Duodenal mucosa (tissue), 2 donors: Measurements from ENCODE around the gene CHCHD1.
A peak's percentile ranks its signal among the peaks of the same experiment; 100 is the strongest.
"Not testable (repeated sequence)": the region's sequence is repeated elsewhere in the genome, so short reads cannot be mapped to it uniquely, and the experiment has no call there.

Experiments used
- H3K27ac ChIP-seq: one replicate; pipeline ENCODE4 v1.7.0; 2013; ENCODE audit warnings: low read depth, low read length
- H3K27me3 ChIP-seq, 2 donors: one replicate each; pipeline ENCODE4 v1.7.0; 2013; ENCODE audit warnings: low read length in 2 of 2, control low read depth in 1 of 2; ENCODE audit not compliant: insufficient read depth in 2 of 2, control insufficient read depth in 1 of 2
- H3K36me3 ChIP-seq, 2 donors: one replicate each; pipeline ENCODE4 v1.7.0; 2013; ENCODE audit warnings: low read length in 2 of 2, control low read depth in 1 of 2; ENCODE audit not compliant: insufficient read depth in 2 of 2, control insufficient read depth in 1 of 2
- H3K4me1 ChIP-seq, 2 donors: one replicate each; pipeline ENCODE4 v1.7.0; 2013; ENCODE audit warnings: low read length in 2 of 2, control low read depth in 1 of 2; ENCODE audit not compliant: insufficient read depth in 2 of 2, control insufficient read depth in 1 of 2
- H3K4me3 ChIP-seq, 2 donors: one replicate each; pipeline ENCODE4 v1.7.0; 2013; ENCODE audit warnings: low read length in 2 of 2, low read depth in 1 of 2
- H3K9ac ChIP-seq, 2 donors: one replicate each; pipeline ENCODE4 v1.7.0; 2013; ENCODE audit warnings: low read length in 2 of 2, low read depth in 1 of 2
- H3K9me3 ChIP-seq, 2 donors: one replicate each; pipeline ENCODE4 v1.7.0; 2013; ENCODE audit warnings: low read length in 2 of 2, control low read depth in 1 of 2; ENCODE audit not compliant: control insufficient read depth in 1 of 2

The CHCHD1 gene

DNA sequence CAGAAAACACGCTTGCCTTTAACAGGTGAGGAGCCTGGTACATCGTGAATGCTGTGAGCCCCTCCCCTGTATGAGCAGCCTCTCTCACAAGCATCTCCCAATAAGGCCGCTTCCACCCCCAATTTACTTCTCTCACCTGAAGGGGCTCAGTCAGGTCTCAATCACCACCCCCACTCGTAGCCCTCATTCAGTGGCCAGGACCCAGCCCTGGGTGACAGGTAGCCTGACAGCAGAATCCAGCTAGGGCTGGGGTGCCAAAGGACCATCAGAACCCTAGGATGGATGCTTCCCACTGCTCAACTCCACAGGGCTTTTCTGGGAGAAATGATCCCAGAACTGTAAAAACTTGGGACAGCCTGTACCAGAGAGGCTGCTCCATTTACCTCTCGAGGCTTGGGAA is 36.0 kb downstream of the CHCHD1 start:
- H3K27me3 ChIP-seq, result no peaks in the 10 kb centered on the region
- H3K4me1 ChIP-seq, result peaks cover 13 to 15% of the 10 kb centered on the region in 2 donors
- H3K9ac ChIP-seq, result no peak overlapping the region
- no peaks in the 10 kb centered on the region for H3K9me3 ChIP-seq
- no peak overlapping the region for H3K27ac ChIP-seq
- H3K4me3 ChIP-seq, result no peak overlapping the region
- H3K36me3 ChIP-seq, result peaks cover 36 to 73% of the 10 kb centered on the region in 2 donors

DNA sequence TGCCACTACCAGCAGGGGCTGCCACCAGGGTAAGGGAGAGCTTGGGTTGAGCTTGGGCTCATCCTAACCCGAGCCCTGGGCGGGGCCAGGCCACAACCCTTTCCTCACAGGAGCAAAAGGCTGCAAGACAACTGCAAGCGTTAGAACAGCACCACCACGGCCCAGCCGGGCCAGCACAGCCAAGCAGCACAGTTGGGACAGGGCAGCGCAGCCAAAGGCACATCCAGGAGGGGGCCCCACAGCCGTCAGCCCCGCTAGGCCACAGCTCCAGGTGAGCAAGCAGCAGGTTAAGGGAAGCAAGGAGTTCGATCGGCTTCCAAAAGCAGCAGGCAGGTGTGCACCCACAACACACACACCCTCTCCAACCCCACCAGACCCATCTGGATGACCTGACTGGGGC is 36.6 kb downstream of the CHCHD1 start:
- no peaks in the 10 kb centered on the region for H3K27me3 ChIP-seq
- H3K4me3 ChIP-seq, result no peak overlapping the region
- H3K27ac ChIP-seq, result no peak overlapping the region
- H3K9me3 ChIP-seq, result no peaks in the 10 kb centered on the region
- peaks cover 34 to 70% of the 10 kb centered on the region in 2 donors for H3K36me3 ChIP-seq
- H3K4me1 ChIP-seq, result peaks cover 13 to 15% of the 10 kb centered on the region in 2 donors
- H3K9ac ChIP-seq, result no peak overlapping the region

DNA sequence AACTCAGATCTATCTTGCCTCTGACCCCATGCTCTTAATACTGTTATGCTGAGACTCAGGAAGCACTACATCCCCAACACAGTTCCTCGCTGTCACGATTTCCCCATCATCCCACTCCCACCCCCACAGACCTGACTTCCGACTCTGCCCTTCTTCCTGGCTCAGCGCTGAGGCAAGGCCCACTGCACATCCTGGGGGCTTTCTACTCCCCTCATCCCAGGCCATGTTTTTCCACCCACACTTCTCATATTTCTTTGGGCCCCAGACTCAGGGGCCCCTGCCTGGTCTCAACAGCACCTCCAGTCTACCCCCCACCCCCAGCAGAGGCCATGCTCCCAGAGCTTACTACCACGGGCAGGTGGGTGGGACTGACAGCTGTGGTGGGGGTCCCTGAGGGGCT is 37.2 kb downstream of the CHCHD1 start:
- H3K9me3 ChIP-seq, result no peaks in the 10 kb centered on the region
- no peak overlapping the region for H3K9ac ChIP-seq
- H3K27me3 ChIP-seq, result no peaks in the 10 kb centered on the region
- no peak overlapping the region for H3K27ac ChIP-seq
- H3K4me3 ChIP-seq, result no peak overlapping the region
- H3K36me3 ChIP-seq, result peaks cover 35 to 69% of the 10 kb centered on the region in 2 donors
- peaks cover 13 to 15% of the 10 kb centered on the region in 2 donors for H3K4me1 ChIP-seq

DNA sequence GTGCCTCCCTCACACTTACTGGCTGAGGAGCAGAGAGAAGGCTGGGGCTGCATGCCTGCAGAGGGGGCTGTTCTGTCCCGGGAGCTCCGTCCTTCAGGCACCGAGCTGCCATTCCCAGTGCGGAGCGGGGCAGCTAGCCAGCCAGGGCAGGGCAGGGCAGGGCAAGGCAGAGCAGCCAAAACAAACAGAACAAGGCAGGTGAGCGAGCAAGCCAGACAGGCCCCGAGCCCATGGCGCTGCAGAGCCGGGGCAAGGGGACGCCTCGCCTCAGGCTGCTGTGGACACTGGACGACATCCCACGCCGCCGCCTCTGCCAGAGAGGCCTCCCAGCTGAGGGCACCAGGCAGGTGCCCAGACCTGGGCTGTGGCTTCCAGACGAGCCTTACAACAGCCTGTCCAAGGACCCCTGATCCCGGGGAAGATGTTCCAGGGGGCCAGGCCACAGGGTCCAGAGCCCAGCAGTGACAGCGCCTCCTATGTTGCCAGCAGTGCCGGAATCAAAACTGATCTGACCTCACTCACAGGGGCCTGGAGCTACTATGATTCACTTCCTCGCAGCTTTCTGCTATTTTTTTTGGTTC is 37.8 kb downstream of the CHCHD1 start:
- no peaks in the 10 kb centered on the region for H3K9me3 ChIP-seq
- H3K27me3 ChIP-seq, result no peaks in the 10 kb centered on the region
- H3K36me3 ChIP-seq, result peaks cover 38 to 70% of the 10 kb centered on the region in 2 donors
- no peak overlapping the region for H3K27ac ChIP-seq
- H3K9ac ChIP-seq, result no peak overlapping the region
- H3K4me1 ChIP-seq, result peaks cover 13 to 15% of the 10 kb centered on the region in 2 donors
- H3K4me3 ChIP-seq, result peak overlapping the region in 1 of 2 donors; percentile 40

DNA sequence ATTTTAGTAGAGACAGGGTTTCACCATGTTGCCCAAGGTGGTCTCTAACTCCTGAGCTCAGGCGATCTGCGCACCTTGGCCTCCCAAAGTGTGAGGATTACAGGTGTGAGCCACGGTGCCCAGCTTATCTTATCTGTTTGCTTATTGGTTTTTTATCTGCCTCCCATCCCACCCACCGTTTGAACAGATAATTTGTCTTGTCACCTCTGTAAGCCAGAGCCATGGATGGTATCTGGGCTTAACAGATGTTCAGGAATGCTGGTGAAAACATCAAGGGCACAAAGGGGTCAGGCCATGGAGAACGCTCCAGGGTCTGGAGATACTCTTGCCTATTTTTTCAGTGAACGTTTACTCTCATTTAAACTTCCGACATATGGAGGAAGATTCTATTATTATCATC is 41.5 kb downstream of the CHCHD1 start:
- Histone ChIP-seq H3K36me3 (peaks cover 42 to 76% of the 10 kb centered on the region in 2 donors), H3K4me1 (peaks cover 13 to 15% of the 10 kb centered on the region in 2 donors), H3K27me3 (no peaks in the 10 kb centered on the region), H3K9me3 (no peaks in the 10 kb centered on the region), H3K9ac (no peak overlapping the region), H3K4me3 (no peak overlapping the region), H3K27ac (no peak overlapping the region)

DNA sequence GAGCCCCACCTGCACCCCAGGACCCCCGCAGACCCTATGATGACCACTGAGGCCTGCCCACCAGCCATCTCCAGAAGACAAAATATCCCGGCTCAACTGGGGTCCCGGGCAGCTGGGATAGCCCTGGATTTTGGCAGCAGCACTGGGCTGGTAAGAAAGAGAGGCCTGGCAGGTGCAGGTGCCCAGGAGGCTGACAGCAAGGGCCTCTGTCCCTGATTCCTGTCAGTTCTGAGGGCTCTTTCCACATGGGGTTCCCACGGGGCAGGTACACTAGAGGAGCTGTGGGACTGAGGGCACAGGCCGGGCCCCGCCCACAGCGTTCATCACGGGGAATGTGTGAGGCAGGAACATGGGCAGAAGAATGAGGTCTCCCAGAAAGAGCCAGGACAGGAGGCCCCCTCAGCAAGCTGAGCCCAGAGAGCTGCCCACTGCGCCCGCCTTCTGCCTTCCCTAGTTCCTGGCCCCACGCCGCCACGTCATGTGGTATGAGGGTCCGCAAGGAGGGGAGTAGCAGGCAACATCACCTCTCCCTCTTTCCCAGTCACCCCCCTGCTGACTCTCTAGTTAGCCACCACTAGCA is 42.4 kb downstream of the CHCHD1 start:
- H3K27ac ChIP-seq, result no peak overlapping the region
- H3K27me3 ChIP-seq, result no peaks in the 10 kb centered on the region
- peaks cover 47 to 72% of the 10 kb centered on the region in 2 donors for H3K36me3 ChIP-seq
- no peak overlapping the region for H3K4me3 ChIP-seq
- peaks cover 10% of the 10 kb centered on the region in 2 donors for H3K4me1 ChIP-seq
- H3K9me3 ChIP-seq, result no peaks in the 10 kb centered on the region
- H3K9ac ChIP-seq, result no peak overlapping the region

DNA sequence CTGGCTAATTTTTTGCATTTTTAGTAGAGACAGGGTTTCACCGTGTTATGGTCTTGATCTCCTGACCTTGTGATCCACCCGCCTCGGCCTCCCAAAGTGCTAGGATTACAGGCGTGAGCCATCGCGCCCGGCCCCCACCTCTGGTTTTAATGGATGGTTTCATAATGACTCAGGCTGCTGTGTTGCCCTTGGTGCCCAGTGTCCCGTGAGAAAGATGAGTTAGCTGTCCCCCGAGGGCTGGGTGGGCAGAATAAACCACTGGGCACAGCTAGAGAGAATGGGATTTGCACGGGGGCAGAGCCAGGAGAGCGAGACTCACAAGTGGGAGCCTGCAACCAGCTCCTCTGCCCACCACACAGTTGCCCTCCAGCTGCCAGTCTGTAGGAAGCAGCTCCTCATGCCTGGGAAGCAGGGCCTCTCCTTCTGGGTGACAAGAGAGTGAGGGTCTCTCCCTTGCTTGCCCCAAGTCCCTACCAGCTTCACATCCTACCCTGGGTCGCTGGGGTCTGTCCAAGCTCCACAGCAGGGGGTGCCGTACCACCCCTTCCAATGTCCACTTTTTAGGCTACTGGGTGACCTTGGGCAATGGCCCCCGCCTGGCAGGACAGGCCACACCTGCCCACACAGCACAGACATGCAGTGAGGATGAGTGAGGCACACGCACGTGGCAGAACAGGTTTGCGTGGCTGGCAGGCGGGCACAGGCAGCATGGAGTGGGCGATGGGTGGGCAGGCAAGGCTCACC is 45.7 kb downstream of the CHCHD1 start:
- no peaks in the 10 kb centered on the region for H3K4me1 ChIP-seq
- no peaks in the 10 kb centered on the region for H3K9me3 ChIP-seq
- H3K4me3 ChIP-seq, result no peak overlapping the region
- no peak overlapping the region for H3K27ac ChIP-seq
- peaks cover 37 to 58% of the 10 kb centered on the region in 2 donors for H3K36me3 ChIP-seq
- H3K27me3 ChIP-seq, result no peaks in the 10 kb centered on the region
- no peak overlapping the region for H3K9ac ChIP-seq

DNA sequence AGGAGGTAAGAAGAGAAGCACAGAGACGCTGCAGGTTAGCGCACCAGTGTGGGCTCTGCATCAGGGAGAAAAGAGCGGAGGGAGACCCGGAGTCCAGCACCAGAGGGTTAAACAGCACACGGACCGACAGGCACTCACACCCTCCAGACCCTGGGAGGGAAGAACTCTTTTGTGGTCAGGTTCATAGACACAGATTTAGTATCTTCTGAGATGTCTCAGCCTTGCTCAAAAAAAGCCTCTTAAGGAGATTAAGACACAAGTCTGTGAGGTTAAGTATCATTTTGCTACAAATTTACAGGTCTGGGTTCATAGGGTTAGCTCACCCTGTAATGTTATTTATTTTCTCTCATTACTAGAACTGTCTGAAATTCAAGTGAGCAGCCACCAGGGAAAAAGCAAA is 46.3 kb downstream of the CHCHD1 start:
- Histone ChIP-seq H3K36me3 (peaks cover 37 to 56% of the 10 kb centered on the region in 2 donors), H3K4me3 (no peak overlapping the region), H3K9ac (no peak overlapping the region), H3K27ac (no peak overlapping the region), H3K9me3 (no peaks in the 10 kb centered on the region), H3K4me1 (no peaks in the 10 kb centered on the region), H3K27me3 (no peaks in the 10 kb centered on the region)

DNA sequence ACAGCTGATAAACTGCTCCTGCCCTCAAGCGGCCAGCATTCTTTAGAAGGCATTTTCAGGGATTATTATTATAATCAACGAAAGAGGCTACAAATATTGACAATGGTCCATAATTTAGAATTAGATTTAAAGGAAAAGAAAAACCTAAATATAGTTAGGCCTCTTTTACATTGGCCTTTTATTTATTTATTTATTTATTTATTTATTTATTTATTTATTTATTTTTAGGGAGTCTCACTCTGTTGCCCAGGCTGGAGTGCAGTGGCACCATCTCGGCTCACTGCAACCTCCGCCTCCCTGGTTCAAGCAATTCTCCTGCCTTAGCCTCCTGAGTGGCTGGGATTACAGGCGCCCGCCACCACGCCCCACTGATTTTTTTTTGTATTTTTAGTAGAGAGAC is 47.2 kb downstream of the CHCHD1 start:
- not testable (repeated sequence) for H3K4me3 ChIP-seq, H3K9ac ChIP-seq, H3K27ac ChIP-seq, H3K27me3 ChIP-seq, H3K4me1 ChIP-seq, H3K9me3 ChIP-seq
- H3K36me3 ChIP-seq, result peaks cover 29 to 48% of the 10 kb centered on the region in 2 donors
